NCI-H2081 treated with DMSO at 0.1 percent for 48 hours (cell line): ENCODE results near the gene LGALS7.
"Not testable (repeated sequence)": the region's sequence is repeated elsewhere in the genome, so short reads cannot be mapped to it uniquely, and the experiment has no call there.

ENCODE experiments used
- DNase-seq: peaks from one replicate; lab custom pipeline; 2025; lab: John Stamatoyannopoulos, UW

The LGALS7 gene

DNA sequence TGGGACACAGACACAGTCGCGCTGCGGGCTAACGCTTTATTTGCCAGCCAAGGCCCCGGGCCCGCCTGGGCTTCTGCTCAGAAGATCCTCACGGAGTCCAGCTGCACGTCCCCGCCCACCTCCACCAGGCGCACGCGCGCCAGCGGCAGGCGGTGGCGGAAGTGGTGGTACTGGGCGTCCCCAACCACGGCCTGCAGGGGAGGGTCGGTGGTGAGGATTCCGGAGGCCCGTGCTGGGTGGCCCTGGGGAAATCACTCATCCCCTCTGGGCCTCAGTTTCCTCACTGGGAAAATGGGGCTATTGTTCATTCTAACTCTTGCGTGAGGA lies 2.4 kb downstream of the LGALS7 start:
- not testable (repeated sequence) for DNase-seq

DNA sequence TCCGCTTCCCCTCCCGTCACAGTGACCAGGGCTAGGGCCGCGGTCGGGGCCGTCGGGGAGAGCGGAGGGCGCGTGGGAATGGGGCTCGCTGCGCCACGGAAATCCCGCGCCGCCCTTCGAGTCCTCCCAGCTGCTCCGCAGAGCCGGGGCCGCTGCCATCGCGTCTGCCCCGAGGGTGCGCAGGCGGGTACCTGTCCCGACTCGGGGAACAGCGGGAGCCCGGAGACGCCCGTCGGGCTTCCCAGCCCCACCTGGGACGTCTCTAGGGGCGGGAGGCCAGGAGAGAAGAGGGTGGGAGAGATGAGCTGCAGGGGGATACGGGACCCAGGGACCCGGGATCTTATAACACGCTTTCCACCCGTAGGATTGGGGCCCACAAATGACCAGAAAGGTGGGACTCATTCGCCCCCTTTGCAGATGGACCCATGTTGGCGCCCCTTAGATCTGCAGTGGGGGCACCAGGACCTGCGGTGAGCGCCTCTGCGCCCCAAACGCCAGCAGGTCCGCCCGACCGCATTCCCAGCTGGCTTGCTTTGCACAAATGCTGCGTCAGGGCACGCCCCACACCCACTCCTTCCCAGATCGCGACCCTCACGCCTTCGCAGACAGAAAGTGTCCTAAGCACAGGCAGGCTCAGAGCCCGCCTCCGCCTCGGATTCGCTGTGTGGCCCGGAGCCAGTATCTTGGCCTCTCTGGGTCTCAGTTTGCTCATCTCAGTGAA lies 2.9 kb downstream of the LGALS7 start:
- DNase-seq, result not testable (repeated sequence)

GRCh38 chr19:38769635-38770211 lies 3.6 kb downstream of the LGALS7 start:
- DNase-seq, result no peak

DNA sequence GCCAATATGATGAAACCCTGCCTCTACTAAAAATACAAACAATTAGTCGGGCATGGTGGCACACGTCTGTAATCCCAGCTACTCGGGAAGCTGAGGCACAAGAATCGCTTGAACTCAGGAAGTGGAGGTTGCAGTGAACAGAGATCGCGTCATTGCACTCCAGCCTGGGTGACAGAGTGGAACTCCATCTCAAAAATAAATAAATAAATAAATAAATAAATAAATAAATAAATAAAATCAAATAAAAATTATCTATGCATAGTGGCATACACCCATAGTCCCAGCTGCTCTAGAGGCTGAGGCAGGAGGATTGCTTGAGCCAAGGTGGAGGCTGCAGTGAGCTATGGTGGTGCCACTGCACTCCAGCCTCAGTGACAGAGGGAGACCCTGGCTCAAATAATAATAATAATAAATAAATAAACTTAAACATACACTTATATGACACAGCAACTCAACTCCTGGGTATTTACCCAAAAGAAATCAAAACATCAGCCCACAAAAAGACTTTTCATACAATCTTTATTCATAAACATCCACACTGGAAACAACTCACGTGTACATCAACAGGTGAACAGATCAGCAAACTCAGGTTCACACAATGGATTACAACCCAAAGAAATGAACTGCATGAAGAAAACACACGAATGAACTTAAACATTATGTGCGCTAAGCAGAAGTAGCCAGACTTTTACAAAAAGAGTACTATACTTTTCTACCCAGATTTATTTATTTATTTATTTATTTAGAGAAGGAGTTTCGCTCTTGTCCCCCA lies 6.9 kb downstream of the LGALS7 start:
- no peak for DNase-seq

DNA sequence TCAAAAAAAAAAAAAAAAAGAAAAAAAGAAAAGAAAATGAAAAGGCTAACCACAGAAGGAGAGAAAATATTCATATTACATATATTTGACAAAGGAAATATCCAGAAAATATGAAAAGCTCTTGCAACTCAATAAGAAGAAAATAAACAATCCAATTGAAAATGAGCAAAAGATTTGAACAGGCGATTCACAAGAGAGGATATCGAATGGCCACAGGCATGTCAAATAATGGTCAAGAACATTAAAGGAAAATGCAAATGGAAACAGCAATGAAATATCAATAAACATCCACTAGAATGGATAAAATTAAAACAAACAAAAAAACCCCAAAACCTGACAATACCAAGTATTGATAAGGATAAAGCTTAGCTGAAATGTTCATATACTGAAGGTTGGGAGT lies 8.1 kb downstream of the LGALS7 start:
- no peak for DNase-seq

GRCh38 chr19:38763795-38764220 lies 9.5 kb downstream of the LGALS7 start:
- no peak for DNase-seq

GRCh38 chr19:38761884-38762389 lies 11.4 kb downstream of the LGALS7 start:
- not testable (repeated sequence) for DNase-seq

DNA sequence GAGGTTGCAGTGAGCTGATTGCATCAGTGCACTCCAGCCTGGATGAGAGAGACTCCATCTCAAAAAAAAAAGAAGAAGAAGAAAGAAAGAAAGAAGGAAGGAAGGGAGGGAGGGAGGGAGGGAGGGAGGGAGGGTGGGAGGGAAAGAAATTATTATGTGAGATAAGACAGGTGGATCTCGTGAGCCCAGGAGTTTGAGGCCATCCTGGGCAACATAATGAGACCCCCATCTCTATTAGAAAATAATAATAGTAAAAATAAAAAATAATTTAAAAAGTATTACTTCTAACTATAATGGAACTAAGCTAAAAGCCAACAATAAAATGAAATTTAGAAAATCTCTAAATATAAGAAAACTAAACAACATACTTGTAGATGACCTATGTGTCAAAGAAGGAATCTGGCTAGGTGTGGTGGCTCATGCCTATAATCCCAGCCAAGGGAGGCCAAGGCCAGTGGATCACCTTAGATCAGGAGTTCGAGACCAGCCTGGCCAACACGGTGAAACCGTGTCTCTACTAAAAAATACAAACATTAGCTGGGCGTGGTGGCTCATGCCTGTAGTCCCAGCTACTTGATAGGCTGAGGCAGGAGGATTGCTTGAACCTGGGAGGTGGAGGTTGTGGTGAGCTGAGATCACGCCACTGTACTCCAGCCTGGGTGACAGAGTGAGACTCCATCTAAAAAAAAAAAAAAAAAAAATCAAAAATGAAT lies 12.4 kb downstream of the LGALS7 start:
- DNase-seq, result not testable (repeated sequence)

GRCh38 chr19:38759590-38760003 lies 13.7 kb downstream of the LGALS7 start:
- no peak for DNase-seq

- not testable (repeated sequence) for DNase-seq
Observed at GRCh38 chr19:38754196-38754595, 19.1 kb downstream of the LGALS7 start.

DNA sequence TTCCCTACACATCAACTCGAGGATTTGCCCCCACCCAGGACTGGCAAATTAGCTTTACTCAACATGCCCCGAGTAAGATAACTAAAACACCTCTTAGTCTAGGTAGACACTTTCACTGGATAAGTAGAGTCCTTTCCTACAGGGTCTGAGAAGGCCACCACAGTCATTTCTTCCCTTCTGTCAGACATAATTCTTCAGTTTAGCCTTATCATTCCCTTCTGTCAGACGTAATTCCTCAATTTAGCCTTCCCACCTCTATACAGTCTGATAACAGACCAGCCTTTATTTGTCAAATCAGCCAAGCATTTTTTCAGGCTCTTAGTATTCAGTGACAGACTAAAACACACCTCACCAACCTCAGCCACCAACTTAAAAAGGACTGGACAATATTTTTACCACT lies 19.5 kb downstream of the LGALS7 start:
- not testable (repeated sequence) for DNase-seq

DNA sequence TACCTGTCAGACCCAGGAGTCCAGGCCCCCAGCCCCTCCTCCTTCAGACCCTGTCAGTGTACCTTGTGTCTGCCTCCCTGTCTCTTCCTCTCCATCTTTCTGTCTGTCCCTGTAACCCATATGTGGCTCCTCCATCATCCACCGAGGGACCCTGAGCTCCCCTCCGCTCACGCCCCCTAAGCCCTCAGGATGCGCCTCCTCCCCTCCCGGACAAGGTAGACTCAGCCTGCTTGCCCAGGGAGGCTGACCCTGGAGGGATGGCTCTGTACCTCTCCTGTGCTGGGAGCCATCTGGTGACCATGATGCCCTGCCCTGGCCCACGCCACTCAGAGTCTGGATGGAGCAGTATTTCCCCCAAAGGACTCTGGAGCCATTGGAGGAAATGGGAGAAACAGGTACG lies 28.0 kb downstream of the LGALS7 start:
- no peak for DNase-seq

DNA sequence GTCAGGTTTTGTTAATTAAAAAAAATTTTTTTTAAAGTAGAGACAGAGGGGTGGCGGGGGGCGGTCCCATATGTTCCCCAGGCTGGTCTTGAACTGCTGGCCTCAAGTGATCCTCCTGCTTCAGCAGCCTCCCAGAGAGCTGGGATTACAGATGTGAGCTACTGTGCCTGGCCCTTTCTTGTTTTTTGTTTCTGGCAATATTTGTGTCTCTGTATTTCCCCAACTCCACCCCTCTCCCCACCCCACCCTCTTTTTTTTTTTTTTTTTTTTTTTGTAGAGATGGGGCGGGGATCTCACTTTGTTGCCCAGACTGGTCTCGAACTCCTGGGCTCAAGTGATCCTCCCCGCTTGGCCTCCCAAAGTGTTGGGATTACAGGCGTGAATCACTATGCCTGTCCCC lies 28.4 kb downstream of the LGALS7 start:
- DNase-seq, result no peak

- no peak for DNase-seq
Observed at GRCh38 chr19:38744298-38744681, 29.0 kb downstream of the LGALS7 start, which contains the start of gene CAPN12. TSS of gene CAPN12 (minus strand) at chr19:38744474. CDS start at chr19:38744165, 309 bp downstream.

DNA sequence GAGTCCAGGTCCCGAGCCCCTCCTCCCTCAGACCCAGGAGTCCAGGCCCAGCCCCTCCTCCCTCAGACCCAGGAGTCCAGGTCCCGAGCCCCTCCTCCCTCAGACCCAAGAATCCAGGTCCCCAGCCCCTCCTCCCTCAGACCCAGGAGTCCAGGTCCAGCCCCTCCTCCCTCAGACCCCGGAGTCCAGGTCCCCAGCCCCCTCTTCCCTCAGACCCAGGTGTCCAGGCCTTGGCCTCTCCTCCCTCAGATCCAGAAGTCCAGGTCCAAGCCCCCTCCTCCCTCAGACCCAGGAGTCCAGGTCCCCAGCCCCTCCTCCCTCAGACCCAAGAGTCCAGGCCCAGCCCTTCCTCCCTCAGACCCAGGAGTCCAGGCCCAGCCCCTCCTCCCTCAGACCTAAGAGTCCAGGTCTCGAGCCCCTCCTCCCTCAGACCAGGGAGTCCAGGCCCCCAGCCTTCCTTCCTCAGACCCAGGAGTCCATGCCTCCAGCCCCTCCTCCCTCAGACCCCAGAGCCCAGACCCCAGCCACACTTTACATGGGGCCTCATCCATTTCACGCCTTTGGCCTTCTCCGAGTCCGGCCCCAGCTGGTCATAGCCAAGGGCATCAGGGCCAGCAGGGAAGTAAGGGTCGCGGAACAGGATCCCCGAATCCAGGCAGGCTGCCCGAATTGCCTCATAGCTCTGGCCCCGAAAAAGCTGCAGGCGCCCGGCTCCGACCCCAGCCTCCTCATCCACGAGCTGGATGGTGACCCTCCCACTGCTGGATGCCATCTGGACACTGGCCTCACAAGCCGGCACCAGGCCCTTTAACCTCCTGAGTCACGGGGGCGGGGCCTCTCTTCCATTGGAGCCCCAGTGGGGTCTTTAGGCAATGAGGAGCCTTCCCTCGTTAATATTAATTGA lies 29.7 kb downstream of the LGALS7 start:
- DNase-seq, result no peak

GRCh38 chr19:38742906-38743305 lies 30.4 kb downstream of the LGALS7 start:
- DNase-seq, result no peak

DNA sequence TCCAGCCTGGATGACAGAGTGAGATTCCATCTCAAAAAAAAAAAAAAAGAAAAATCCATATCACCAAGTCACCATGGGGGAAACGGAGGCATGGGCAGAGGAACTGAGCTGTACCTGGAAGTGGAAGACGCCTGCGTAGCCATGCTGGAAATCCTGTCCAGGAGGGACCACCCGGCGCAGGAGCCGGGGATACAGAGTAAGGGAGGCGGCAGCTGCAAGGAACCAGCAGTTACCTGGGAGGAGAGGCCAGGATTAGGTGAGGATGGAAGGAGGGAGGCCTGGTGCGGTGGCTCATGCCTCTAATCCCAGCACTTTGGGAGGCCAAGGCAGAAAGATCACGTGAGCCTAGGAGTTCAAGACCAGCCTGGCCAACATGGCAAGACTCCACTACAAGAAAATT lies 31.0 kb downstream of the LGALS7 start:
- no peak for DNase-seq

- DNase-seq, result no peak
Observed at GRCh38 chr19:38741670-38742069, 31.6 kb downstream of the LGALS7 start.

DNA sequence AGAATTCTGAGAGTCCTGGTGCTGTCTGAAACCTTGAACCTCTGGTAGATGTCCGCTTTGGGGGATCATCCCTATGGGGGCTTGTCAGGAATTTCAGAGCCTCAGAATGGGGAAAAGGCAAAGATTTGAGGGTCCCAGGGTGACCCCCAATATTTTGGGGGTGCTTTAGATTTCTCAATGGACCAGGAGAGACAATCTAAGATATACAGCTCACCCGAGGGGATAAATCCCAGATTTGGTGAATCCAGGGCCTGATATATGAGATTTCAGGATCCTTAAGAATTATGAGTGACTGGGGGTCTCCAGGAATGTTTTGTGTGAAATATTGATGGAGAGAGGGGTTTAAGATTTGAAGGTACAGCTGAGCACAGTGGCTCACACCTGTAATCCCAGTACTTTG lies 32.4 kb downstream of the LGALS7 start:
- no peak for DNase-seq

DNA sequence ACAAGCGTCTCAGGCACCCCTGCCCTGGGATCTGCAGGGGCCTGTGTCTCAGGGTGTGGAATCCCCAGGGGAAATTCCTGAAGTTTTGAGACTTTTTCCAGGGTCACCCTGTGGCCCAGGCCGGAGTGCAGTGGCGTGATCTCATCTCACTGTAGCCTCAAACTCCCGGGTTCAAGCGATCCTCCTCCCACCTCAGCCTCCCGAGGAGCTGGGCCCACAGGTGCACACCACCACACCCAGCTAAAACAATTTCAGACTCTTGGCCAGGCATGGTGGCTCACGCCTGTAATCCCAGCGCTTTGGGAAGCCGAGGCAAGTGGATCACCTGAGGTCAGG lies 33.1 kb downstream of the LGALS7 start:
- DNase-seq, result no peak
